Activated CD4-positive, CD25-positive, alpha-beta regulatory T cell (primary cell): ENCODE measurements around the gene MAST2.
"Not testable (repeated sequence)": the region's sequence is repeated elsewhere in the genome, so short reads cannot be mapped to it uniquely, and the experiment has no call there.

Source experiments
- DNase-seq, 4 experiments: peaks; one replicate each; lab custom pipeline; 2025; lab: John Stamatoyannopoulos, UW

Gene MAST2

DNA sequence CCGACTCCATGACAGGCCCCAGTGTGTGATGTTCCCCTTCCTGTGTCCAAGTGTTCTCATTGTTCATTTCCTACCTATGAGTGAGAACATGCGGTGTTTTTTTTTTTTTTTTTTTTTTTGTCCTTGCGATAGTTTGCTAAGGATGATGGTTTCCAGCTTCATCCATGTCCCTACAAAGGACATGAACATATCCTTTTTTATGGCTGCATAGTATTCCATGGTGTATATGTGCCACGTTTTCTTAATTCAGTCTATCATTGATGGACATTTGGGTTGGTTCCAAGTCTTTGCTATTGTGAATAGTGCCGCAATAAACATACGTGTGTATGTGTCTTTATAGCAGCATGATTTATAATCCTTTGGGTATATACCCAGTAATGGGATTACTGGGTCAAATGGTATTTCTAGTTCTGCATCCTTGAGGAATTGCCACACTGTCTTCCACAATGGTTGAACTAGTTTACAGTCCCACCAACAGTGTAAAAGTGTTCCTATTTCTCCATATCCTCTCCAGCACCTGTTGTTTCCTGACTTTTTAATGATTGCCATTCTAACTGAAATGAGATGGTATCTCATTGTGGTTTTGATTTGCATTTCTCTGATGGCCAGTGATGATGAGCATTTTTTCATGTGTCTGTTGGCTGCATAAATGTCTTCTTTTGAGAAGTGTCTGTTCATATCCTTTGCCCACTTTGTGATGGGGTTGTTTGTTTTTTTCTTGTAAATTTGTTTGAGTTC is 54.5 kb downstream of the MAST2 start:
- not testable (repeated sequence) for DNase-seq

DNA sequence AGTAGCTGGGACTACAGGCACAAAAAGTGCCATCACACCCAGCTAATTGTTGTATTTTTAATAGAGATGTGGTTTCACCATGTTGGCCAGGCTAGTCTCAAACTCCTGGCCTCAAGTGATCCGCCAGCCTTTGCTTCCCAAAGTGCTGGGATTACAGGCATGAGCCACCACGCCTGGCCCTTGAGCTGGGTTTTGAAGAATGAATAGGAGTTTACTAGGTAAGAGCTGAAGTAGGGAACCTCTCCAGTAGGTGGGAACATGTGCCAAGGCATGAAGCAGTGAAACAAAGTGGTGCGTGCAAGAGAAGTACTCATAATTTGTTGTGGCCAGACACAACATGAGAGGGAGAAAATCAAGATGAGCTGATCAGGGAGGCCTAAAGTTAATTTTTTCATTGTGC is 55.8 kb downstream of the MAST2 start:
- no peak for DNase-seq

DNA sequence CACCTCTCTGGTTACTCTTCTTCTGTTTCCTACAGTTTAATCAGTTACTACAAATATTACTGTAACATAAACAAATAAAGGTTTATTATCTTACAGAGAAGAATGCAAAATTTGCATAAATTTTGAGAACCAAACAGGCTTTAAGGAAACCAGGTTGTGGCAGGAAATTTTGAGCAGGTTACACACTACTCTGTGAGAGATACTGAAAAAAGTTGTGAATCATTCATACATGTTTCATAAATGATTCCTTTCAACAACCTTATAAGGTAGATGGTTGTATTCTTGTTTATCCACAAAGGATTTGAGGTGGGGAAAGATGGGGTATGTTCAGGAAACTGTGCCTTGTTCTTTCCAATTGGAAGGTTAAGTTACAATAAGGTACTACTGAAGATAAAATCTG is 58.6 kb downstream of the MAST2 start:
- DNase-seq = no peak

DNA sequence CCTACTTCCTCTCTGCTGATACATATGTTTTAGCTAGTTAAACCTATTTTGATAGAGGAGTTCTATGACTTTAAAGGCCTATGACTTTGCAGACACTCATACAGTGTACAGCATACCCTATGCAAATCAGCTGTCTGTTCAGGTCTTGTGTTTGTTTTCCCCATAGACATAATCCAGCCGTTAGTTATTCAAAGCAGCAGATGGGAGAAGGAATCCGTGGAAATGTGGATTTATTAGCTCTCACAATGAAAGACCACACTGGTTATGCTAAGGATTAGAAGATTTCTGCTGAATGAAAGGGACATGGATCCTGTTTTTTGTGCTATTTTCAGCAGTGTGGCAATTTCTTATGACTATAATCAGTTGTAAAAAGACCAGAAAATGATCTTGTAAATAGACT is 59.8 kb downstream of the MAST2 start:
- DNase-seq = no peak

DNA sequence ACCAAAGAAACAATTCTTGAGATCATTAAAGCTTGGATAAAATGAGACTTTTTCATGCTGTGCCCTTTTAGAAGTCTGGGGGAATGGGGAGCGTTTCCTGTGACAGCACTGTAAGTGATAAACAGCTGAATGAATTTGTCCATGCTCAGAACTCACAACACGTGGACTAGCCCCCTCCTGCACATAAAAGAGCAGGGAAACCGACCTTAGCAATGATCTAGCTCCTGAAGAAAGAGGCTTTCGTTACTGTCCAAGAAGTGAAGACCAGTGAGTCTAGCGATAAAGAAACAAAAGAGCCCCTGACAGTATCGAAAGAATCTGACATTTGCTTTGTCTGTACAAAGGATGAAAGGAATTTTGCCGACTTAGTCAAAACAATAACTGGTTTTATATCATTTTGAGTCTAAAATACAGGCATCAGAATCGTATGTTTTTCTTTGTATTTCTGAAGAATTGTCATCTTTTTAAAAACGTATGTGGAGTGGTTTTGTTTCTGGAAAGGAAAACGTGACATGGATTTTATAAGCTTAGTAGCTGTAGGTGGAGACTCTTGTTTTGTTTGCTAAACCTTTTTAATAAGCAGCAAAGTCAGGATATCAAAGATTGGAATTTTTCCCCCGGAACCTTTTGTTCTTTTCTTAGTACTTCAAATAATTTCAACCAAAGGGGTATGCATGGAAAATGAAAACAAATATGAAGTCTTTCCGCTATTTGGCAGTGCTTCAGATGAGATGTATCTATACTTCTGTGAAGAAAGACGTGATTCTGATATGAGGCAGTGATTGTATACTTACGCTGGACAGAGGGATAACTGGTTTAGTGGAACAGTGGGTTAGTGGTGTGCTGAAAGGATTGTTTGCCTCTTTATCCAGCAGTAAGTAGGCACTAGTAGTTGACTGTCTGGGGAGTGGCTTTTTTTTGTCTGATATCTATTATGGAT is 61.0 kb downstream of the MAST2 start:
- DNase-seq = no peak

DNA sequence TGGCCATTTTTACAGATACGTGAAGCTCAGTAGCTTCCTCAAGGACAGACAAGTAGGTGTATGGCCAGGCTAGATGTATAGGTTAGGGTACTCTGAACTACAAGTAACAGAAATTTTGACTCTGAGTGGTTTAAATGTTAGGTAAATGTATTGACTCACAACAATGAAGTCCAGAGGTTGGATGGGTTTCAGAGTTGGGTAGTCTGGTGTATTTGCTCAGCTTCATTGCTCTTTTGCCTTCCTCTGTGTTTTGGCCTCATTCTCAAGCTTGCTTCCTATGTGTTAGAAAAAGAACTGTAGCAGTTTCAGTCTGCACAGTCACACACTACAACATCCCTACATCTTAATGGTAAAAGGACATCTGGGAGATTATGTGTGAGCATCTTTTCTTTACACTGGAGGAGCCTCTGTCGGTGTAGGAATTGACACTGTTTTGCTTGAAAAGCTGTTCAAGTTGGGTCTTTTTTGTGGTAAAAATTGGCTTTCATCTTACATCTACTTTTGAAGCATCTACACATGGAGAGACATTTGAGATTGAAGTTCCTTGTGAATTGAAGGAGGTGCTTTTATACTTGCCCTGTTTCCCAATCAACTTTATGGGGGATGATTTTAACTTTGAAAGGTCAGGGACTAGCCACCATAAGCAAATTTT is 64.4 kb downstream of the MAST2 start:
- DNase-seq = no peak

DNA sequence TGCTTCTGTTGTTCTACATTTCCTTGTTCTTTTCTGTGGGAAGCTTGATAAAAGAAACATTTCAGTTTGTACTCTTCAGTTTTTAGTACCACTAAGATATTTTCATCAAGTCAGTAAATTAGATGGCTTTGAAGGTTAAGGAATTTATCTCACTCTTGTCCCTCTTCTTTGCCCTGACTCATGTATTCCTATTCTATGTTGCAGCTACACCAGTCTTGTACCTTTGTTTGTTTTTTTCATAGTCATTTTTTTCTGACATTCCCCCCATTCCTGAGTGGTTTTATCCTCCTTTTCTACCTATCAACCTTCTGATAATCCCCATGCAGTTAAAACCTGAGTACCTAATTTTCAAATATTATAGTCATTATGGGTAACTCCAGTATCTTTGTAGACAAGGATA is 65.4 kb downstream of the MAST2 start:
- no peak for DNase-seq

DNA sequence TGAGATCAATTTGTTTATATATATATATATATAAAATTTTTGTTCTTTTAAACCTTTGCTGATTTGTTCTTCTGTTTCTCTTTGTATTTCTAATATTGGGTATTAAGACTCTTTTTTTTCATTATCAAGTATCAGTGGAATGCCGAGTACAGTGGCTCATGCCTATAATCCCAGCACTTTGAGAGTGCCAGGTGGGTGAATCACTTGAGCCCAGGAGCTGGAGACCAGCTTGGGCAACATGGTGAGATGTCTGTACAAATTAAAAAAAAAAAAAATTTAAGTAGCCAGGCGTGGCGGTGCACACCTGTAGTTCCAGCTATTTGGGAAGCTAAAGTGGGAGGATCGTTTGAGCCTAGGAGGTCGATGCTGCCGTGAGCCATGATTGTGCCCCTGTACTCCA is 67.1 kb downstream of the MAST2 start:
- DNase-seq = no peak

DNA sequence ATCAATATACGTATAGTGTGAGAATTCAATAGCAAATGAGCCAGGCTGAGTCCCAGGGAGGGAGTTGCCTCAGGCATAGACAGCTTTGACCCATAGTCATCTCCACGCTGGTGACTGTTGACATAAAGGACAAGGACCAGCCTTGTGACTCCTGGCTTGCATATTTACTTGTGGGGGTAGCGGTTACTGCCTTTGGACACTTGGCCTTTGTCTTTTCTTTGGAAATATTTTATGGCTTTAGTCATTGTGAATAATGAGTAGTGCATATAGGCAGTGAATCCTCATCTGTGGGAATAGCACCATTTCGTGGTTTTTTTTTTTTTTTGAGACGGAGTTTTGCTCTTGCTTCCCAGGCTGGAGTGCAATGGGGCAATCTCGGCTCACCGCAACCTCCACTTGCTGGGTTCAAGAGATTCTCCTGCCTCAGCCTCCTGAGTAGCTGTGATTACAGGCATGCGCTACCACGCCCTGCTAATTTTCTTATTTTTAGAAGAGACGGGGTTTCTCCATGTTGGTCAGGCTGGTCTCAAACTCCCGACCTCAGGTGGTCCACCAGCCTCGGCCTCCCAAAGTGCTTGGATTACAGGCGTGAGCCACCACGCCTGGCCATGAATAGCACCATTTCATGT is 68.9 kb downstream of the MAST2 start:
- DNase-seq = not testable (repeated sequence)

DNA sequence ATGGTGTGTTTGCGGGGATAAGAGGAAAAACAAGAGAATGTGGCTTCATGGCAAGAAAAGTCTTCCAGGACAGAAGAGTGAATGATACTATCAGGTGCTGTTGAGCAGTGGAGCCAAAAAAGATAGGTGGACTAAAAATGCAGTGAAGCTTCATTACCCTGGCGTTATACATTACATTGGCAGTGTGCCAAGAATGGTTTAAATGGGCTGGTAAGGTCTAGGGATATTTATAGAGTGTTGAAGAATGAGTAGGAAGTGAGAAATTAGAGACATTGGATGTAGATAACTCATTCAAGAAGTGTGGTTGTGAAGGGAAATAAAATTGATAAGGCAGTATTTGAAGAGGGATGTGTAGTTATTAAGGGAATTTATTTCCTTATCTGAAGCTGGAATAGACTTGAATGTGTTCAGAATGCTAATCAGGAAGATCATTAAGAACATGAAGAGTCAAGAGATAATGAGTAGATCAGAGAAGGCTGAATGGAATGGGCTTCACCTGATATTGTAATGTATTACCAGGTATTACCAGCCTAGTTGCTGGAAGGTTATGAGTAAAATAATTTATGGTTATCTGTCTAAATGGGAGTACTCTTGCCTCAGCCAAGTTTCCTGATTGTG is 72.7 kb downstream of the MAST2 start:
- no peak for DNase-seq

DNA sequence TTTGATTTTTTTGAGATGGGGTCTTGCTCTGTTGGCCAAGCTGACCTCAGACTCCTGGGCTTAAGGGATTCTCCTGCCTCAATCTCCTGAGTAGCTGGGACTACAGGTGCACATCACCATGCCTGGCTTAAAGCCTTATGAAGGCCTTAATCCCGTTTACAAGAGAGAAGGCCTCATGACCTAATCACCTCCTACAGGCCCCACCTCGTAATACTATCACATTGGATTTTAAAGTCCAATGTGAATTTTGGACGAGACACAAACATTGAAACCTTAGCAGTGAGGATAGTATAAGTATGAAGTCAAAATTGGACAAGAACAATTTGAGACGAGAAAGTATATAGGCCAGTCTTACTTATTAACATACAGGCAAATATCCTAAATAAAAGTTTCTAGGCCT is 73.9 kb downstream of the MAST2 start:
- DNase-seq = no peak

DNA sequence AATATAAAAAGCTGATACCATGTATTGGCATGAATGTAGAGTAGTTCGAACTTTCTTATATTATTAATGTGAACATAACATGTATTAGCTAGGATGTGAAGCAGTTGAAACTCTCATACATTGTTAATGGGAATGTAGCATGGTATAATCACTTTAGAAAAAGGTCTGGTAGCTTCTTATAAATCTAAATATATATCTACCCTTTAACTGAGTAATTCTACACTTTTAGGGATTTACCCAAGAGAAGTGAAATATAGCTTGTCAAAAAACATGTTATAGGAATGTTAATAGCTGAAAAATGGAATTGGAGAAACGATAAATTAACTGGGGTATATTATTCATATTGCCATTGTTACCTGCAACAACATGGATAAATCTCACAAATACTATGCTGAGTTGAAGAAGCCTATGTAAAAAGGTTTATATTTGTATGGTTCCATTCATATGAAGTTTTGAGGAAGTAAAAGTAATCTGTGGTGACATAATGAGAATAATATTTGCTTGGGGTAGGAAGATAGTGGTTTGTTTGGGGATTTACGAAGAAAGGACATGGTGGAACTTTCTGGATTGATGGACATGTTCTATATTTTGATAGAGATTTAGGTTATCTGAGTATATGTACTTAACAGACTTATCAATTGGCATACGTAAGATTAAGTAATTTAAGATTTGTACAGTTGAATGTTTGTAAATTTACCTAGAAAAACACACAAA is 76.6 kb downstream of the MAST2 start:
- no peak for DNase-seq

DNA sequence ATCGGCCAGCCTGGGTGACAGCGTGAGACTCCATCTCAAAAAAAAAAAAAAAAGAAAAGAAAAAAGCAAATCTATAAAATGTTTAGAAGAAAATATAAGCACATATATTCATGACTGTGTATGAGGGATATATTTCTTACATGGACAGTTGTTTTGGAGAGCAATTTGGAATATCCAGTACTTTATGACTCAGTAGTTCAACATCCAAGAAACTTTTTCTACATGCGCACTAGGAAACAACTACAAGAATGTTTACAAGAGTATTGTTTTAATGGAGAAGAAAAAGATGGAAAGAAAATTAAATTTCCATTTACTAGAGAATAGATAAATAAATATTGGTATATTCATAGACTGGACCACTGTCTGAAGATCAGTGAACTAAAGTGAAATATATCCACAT is 77.5 kb downstream of the MAST2 start:
- no peak for DNase-seq

DNA sequence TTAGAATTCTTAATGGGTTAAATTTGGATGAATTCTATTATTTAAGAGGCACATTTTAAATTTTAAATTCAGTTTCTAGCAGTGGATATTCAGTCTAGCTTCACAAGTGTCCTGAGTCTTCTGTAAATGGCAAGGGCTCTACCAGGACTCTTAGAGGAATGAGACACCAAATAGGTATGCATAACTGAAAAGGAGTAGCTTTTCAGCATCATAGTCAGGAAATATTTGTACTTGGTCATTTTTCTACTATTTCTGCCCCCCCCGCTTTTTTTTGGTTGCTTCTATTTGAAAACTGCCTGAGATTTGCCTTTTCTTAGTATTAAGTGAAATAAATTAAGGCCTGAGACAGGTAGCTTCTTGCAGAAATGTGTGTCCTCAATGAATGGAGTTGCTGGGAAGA is 80.2 kb downstream of the MAST2 start:
- DNase-seq = no peak

DNA sequence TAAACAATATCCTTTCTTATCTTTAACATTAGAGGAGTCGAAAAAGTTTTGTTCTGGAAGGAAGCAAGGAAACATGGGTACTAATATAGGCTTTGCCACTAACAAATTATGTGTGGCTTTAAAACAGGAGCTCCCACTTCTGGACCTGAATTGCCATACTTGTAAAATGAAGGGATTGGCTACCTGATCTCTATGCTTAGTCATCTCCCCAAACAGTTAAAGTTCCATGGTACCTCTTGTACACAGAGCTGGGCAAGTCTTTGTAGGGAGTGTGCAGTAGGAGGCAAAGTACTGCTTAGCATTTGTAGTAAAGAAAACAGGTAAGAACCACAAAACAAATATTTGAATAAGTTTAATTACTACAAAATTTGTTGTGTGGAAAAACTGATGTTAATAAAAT is 81.3 kb downstream of the MAST2 start:
- no peak for DNase-seq

DNA sequence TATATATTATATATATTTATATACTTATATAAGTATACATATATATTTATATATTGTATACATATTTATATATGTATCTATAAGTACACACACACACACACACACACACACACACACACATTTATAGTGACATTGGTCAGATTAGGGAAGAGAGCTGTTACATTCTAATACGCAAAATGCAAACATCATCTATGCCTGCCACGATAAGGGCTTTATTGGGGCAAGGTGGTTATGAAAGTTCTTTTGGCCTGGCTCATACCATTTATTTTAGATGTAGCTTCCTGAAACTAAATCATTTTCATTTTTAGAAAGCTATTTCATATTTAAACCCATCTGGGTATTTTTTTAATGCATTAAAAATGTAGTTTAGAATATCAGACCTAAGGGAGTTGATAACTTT is 82.8 kb downstream of the MAST2 start:
- DNase-seq = no peak

DNA sequence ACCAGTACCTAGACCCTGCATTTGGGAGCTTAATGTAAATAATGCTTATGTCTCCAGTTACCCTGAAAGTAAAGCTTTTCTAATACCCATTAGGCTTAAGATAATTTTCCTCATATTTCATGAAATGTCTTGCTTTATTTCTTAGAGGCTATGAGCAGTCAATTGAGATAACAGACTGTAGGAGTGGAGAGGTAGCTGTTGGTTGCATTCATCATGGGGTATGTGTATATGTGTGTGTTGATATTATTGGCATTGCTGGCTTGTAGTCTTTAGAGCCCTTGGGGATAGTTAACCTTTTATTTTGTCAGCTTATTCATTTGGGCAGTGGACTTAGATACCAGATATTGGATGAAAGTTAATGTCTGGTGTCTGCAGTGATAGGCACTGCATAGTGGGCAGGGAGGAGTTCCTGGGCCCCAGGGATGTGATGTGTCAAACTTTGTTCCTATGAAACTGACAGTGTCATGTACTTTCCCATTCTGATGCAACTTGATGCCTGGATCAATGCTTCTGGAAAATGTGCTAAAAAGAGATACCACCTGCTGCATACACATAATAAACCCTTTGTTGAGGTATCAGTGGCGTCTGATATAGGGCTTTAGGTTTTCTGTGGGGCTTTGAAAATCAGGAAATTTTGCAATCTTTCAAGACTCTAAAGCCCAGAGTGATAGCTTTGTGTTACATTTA is 83.9 kb downstream of the MAST2 start:
- DNase-seq = no peak

DNA sequence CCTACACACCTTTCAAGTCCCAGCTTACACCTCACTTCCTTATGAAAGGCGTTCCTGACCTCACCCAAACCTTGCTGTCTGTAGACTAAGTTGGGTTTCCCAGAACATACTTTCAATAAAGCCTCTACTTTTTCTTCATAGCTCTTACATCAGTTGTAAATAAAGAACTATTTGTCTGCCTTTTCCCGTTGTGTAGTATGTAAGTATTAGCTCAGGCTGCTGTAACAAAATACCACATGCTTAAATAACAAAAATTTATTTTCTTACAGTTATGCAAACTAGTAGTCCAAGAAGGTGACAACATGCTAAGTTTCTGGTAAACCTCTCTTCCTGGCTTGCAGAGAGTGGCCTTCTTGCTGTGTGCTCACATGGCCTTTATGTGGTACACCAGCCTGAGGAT is 86.7 kb downstream of the MAST2 start:
- DNase-seq = no peak

DNA sequence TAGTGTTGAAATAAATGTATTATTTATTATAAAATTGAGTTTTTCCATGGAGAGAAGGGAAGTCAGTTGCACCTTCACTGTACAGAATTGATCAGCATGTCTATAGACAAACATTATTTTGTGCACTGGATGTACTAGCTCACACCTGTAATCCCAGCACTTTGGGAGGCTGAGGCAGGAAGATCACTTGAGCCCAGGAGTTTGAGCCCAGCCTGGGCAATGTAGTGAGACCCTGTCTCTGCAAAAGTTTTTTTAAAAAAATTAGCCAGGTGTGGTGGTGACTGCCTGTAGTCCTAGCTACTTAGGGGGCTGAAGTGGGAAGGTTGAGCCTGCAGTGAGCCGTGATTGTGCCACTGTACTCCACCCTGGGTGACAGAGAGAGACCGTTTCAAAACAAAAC is 87.7 kb downstream of the MAST2 start:
- no peak for DNase-seq

DNA sequence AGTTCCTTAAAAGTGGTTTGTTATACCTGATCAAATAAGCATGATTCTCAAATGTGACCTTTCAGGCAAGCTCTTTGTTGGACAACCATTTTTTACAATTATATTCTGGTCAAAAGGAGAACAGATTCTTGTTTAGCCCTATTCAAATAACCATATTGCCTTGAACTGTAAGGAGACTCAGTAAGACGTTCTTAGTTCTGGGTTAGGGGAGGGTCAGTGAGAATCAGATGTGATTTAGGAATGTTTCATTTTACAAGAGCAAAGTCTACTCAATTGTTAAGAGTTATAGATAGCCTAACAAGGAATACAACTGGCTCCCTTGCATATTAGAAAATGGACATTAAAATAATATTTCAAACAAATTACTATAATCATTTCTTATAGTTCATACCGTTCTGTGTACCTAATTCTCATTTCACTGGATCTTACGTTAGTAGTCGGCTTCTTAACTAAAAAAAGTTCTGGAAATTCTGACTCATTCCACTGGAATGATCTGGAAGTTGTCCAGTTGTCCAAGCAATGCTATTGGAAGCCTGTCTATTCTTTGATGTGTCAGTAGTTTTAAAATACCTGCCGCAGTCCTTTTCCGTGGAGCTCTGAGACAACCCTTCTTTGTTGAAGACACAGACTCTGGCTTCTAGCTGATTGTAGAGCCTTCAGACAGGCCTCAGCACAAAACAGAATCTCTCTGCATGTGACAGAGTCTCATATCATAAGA is 88.8 kb downstream of the MAST2 start:
- no peak for DNase-seq
